ENCODE data around the gene ENPP3. TPM values are rescaled to one million over a fixed set of nuclear protein-coding genes. Genes with fewer than 3 reads are reported as not detected.

ENPP3 gene
- total and polyA plus RNA-seq, 2 of the 13 experiments (the other 11 are each of a cell fraction or from before 2014, with no cell fraction given) = 40.0 to 75.4 TPM

DNA sequence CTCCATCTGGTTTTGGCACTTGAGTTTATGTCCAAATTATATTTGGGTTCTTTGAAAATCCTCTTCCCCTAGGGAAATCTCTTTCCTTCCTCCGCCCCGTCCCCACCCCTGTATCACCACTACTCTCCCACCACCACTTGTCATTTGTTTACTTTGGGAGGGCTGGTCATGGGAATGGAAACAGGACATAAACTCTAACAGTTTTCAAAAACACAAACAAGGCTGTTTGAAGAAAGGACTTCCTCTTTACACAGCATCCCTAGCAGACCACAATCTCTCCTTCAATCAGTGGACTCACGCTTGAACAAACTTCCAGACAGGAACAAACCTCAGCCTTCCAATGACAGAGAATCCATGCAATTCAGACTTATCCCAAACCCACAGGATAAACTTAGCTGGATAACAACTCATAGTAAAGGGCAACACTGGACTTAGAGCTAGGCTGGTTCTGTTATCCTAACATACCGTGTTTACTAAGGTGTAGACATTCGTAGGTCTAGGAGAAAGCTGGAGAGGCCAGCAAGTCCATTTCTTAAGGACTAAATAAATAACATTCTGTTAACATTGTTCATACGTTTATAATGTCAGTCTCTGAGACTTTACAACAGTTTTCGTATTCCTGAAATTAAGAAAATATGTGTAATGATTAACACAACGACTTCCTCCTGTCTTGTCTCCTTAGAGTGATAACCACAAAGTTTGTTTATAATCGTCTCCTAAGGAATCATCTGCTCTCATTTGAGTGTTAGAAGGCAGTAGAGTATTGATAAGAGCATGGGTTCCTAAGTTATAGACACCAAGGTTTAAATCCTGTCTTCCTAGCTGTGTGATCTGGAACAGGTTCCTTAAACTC lies 117.8 kb downstream of the ENPP3 start (continued):
- TF ChIP-seq TARDBP (CRISPR knock-in tag; IDR thresholded peaks at IDR 0.05) (peak; percentile 90), ZBTB8A (CRISPR knock-in tag; IDR thresholded peaks at IDR 0.05; ENCODE audit: borderline replicate concordance, low read depth) (no peak), SIN3B (IDR thresholded peaks at IDR 0.05; ENCODE audit: low read length) (no peak), MBNL3 (CRISPR knock-in tag; conservative IDR thresholded peaks at IDR 0.05) (no peak), TCF12 (IDR thresholded peaks at IDR 0.05) (no peak), TCF12 (CRISPR knock-in tag; IDR thresholded peaks at IDR 0.05) (peak; percentile 86; the same call in 1 of the 2 replicates), GZF1 (CRISPR knock-in tag; IDR thresholded peaks at IDR 0.05) (no peak), SRF (IDR thresholded peaks at IDR 0.05; ENCODE audit: low read depth, low read length) (0 out of 2 replicates have a peak, but pooled peaks have one; percentile 20), JUNB (CRISPR knock-in tag; IDR thresholded peaks at IDR 0.05; ENCODE audit: borderline replicate concordance) (no peak), ZNF235 (CRISPR knock-in tag; IDR thresholded peaks at IDR 0.05; ENCODE audit: borderline replicate concordance) (no peak), CHCHD3 (CRISPR knock-in tag; IDR thresholded peaks at IDR 0.05) (no peak), MTF2 (CRISPR knock-in tag; IDR thresholded peaks at IDR 0.05; ENCODE audit: borderline replicate concordance) (no peak), FOXK1 (CRISPR knock-in tag; IDR thresholded peaks at IDR 0.05; ENCODE audit: borderline replicate concordance, low read depth) (peak; percentile 89), HHEX (CRISPR knock-in tag; IDR thresholded peaks at IDR 0.05) (peak; percentile 67), MXD4 (CRISPR knock-in tag; IDR thresholded peaks at IDR 0.05) (peak; percentile 49; the same call in 1 of the 2 replicates)
- TF ChIP-seq, protein P1, sequence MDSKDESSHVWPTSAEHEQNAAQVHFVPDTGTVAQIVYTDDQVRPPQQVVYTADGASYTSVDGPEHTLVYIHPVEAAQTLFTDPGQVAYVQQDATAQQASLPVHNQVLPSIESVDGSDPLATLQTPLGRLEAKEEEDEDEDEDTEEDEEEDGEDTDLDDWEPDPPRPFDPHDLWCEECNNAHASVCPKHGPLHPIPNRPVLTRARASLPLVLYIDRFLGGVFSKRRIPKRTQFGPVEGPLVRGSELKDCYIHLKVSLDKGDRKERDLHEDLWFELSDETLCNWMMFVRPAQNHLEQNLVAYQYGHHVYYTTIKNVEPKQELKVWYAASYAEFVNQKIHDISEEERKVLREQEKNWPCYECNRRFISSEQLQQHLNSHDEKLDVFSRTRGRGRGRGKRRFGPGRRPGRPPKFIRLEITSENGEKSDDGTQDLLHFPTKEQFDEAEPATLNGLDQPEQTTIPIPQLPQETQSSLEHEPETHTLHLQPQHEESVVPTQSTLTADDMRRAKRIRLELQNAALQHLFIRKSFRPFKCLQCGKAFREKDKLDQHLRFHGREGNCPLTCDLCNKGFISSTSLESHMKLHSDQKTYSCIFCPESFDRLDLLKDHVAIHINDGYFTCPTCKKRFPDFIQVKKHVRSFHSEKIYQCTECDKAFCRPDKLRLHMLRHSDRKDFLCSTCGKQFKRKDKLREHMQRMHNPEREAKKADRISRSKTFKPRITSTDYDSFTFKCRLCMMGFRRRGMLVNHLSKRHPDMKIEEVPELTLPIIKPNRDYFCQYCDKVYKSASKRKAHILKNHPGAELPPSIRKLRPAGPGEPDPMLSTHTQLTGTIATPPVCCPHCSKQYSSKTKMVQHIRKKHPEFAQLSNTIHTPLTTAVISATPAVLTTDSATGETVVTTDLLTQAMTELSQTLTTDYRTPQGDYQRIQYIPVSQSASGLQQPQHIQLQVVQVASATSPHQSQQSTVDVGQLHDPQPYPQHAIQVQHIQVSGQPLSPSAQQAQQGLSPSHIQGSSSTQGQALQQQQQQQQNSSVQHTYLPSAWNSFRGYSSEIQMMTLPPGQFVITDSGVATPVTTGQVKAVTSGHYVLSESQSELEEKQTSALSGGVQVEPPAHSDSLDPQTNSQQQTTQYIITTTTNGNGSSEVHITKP (CRISPR knock-in tag; IDR thresholded peaks at IDR 0.05; ENCODE audit: low read depth) = peak; percentile 50; the same call in 1 of the 2 replicates
- TF ChIP-seq, protein P2, sequence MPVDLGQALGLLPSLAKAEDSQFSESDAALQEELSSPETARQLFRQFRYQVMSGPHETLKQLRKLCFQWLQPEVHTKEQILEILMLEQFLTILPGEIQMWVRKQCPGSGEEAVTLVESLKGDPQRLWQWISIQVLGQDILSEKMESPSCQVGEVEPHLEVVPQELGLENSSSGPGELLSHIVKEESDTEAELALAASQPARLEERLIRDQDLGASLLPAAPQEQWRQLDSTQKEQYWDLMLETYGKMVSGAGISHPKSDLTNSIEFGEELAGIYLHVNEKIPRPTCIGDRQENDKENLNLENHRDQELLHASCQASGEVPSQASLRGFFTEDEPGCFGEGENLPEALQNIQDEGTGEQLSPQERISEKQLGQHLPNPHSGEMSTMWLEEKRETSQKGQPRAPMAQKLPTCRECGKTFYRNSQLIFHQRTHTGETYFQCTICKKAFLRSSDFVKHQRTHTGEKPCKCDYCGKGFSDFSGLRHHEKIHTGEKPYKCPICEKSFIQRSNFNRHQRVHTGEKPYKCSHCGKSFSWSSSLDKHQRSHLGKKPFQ (CRISPR knock-in tag; IDR thresholded peaks at IDR 0.05; ENCODE audit: insufficient replicate concordance) = peak; percentile 79
- TF ChIP-seq, protein P3, sequence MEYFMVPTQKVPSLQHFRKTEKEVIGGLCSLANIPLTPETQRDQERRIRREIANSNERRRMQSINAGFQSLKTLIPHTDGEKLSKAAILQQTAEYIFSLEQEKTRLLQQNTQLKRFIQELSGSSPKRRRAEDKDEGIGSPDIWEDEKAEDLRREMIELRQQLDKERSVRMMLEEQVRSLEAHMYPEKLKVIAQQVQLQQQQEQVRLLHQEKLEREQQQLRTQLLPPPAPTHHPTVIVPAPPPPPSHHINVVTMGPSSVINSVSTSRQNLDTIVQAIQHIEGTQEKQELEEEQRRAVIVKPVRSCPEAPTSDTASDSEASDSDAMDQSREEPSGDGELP (IDR thresholded peaks at IDR 0.05; ENCODE audit: borderline replicate concordance, low read depth) = peak; percentile 70; the same call in 1 of the 2 replicates
- TF ChIP-seq, protein P4, sequence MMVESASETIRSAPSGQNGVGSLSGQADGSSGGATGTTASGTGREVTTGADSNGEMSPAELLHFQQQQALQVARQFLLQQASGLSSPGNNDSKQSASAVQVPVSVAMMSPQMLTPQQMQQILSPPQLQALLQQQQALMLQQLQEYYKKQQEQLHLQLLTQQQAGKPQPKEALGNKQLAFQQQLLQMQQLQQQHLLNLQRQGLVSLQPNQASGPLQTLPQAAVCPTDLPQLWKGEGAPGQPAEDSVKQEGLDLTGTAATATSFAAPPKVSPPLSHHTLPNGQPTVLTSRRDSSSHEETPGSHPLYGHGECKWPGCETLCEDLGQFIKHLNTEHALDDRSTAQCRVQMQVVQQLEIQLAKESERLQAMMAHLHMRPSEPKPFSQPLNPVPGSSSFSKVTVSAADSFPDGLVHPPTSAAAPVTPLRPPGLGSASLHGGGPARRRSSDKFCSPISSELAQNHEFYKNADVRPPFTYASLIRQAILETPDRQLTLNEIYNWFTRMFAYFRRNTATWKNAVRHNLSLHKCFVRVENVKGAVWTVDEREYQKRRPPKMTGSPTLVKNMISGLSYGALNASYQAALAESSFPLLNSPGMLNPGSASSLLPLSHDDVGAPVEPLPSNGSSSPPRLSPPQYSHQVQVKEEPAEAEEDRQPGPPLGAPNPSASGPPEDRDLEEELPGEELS (CRISPR knock-in tag; IDR thresholded peaks at IDR 0.05) = peak; percentile 100
- TF ChIP-seq, protein P5, sequence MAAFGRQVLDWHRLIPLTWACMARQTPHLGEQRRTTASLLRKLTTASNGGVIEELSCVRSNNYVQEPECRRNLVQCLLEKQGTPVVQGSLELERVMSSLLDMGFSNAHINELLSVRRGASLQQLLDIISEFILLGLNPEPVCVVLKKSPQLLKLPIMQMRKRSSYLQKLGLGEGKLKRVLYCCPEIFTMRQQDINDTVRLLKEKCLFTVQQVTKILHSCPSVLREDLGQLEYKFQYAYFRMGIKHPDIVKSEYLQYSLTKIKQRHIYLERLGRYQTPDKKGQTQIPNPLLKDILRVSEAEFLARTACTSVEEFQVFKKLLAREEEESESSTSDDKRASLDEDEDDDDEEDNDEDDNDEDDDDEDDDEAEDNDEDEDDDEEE (CRISPR knock-in tag; IDR thresholded peaks at IDR 0.05) = no peak
